Esophagus squamous epithelium (tissue), 5 donors: ENCODE data around the gene CDC42BPB. TPM values are rescaled to one million over a fixed set of nuclear protein-coding genes. Genes with fewer than 3 reads are reported as not detected.
A peak's percentile ranks its signal among the peaks of the same experiment; 100 is the strongest.
"Not testable (repeated sequence)": the region's sequence is repeated elsewhere in the genome, so short reads cannot be mapped to it uniquely, and the experiment has no call there.

Experiments used
- DNase-seq: peaks from one replicate; lab custom pipeline; 2025; lab: John Stamatoyannopoulos, UW
- H3K27ac ChIP-seq, 4 donors: fragments of 200-600 bp; sonication (generic); one replicate each; pipeline ENCODE4 v1.5.1; 2016 to 2019; ENCODE audit warnings: mild to moderate bottlenecking in 1 of 4
- H3K27me3 ChIP-seq, 4 donors: fragments of 200-600 bp; sonication (generic); 1 replicate in 3 of 4; 2 replicates in 1 of 4; pipeline versions ENCODE4 v1.5.1 to v1.6.0; 2017 to 2021; ENCODE audit warnings: antibody characterized with exemption in 1 of 4
- H3K36me3 ChIP-seq, 3 donors: fragments of 200-600 bp; sonication (generic); one replicate each; pipeline ENCODE4 v1.5.1; 2016 to 2019
- H3K4me1 ChIP-seq, 3 donors: fragments of 200-600 bp; sonication (generic); one replicate each; pipeline ENCODE4 v1.5.1; 2017 to 2019
- H3K4me3 ChIP-seq, 4 donors: fragments of 200-600 bp; sonication (generic); 1 replicate in 3 of 4; 2 replicates in 1 of 4; pipeline ENCODE4 v1.5.1; 2016 to 2019; ENCODE audit warnings: mild to moderate bottlenecking in 2 of 4, moderate library complexity in 1 of 4
- H3K9me3 ChIP-seq, 3 donors: fragments of 200-600 bp; sonication (generic); one replicate each; pipeline ENCODE4 v1.5.1; 2016 to 2019
- CTCF ChIP-seq, 6 experiments: fragments of 450-650 bp in 4 of 6; fragments of 200-600 bp in 2 of 6; sonication (generic) in 2 of 6; IDR thresholded peaks; one replicate each; pipeline ENCODE4 v1.5.1; 2016 to 2019; ENCODE audit warnings: antibody characterized with exemption in 6 of 6, mild to moderate bottlenecking in 4 of 6, moderate library complexity in 4 of 6
- POLR2A ChIP-seq, 4 donors: fragments of 450-650 bp; IDR thresholded peaks; one replicate each; pipeline ENCODE4 v1.6.1; 2017; ENCODE audit warnings: antibody characterized with exemption in 4 of 4, mild to moderate bottlenecking in 4 of 4, moderate library complexity in 3 of 4
- WGBS, 2 donors: methylation state at CpG; one replicate each; pipeline ENCODE4 v1.1.5; 2018; 5-methylcytosine and 5-hydroxymethylcytosine counted together
- intact Hi-C: fragments of 100-400 bp; cut with DNase I; formaldehyde crosslinking; loops from one replicate; pipeline ENCODE4 v1.15.0; 2022
- total RNA-seq, 4 donors: library from RNA; depleted of rRNA; stranded (reverse); fragments of >200 nt; gene quantifications; one replicate each; pipeline ENCODE4 v1.1.0, GENCODE V29; 2016
- donor health status: DM: yes; HTN: yes; CAD: no.

The CDC42BPB gene
- total RNA-seq, 4 donors from 2014 or later = 43.7 to 98.2 (median 81.2) TPM

GRCh38 chr14:103052407-103052806 is 4.9 kb downstream of the CDC42BPB start:
- Histone ChIP-seq H3K36me3 (peaks cover 0 to 6% (median 0%) of the 10 kb centered on the region in 3 donors), H3K27ac (no peak overlapping the region), H3K9me3 (no peaks in the 10 kb centered on the region), H3K4me3 (no peak overlapping the region), H3K4me1 (peaks cover 12 to 65% (median 17%) of the 10 kb centered on the region in 3 donors), H3K27me3 (no peaks in the 10 kb centered on the region)
- intact Hi-C loops = no loop called here
- 58 to 85% methylated on average over 9 to 10 of the region's 10 CpGs for WGBS, 2 donors
- TF ChIP-seq POLR2A (IDR thresholded peaks at IDR 0.05) = no peak
- TF ChIP-seq CTCF (IDR thresholded peaks at IDR 0.05) = no peak
- no peak for DNase-seq

- peaks cover 12 to 71% (median 20%) of the 10 kb centered on the region in 3 donors for H3K4me1 ChIP-seq
- DNase-seq = no peak
- TF ChIP-seq POLR2A (IDR thresholded peaks at IDR 0.05) (no peak), CTCF (IDR thresholded peaks at IDR 0.05) (no peak)
- no peaks in the 10 kb centered on the region for H3K27me3 ChIP-seq
- 78 to 85% methylated on average over 5 of the region's 5 CpGs for WGBS, 2 donors
- no peak overlapping the region for H3K27ac ChIP-seq
- H3K4me3 ChIP-seq = no peak overlapping the region
- intact Hi-C loops = no loop called here
- peaks cover 0 to 7% (median 0%) of the 10 kb centered on the region in 3 donors for H3K36me3 ChIP-seq
- no peaks in the 10 kb centered on the region for H3K9me3 ChIP-seq
Measured at GRCh38 chr14:103050935-103051334, 6.4 kb downstream of the CDC42BPB start.

GRCh38 chr14:103047453-103047852 is 9.9 kb downstream of the CDC42BPB start:
- H3K4me3 ChIP-seq, DNase-seq, H3K27me3 ChIP-seq, H3K27ac ChIP-seq, H3K9me3 ChIP-seq, intact Hi-C loops: not testable (repeated sequence)
- peaks cover 11 to 70% (median 26%) of the 10 kb centered on the region in 3 donors for H3K4me1 ChIP-seq
- H3K36me3 ChIP-seq = peaks cover 0 to 14% (median 0%) of the 10 kb centered on the region in 3 donors
- WGBS, 2 donors = 76 to 82% methylated on average over 8 of the region's 8 CpGs

GRCh38 chr14:103045371-103045869 is 11.9 kb downstream of the CDC42BPB start:
- H3K36me3 ChIP-seq = peaks cover 0 to 28% (median 0%) of the 10 kb centered on the region in 3 donors
- H3K4me3 ChIP-seq = no peak overlapping the region
- no peak overlapping the region for H3K27ac ChIP-seq
- intact Hi-C loops = no loop called here
- DNase-seq = no peak
- H3K27me3 ChIP-seq = no peaks in the 10 kb centered on the region
- no peaks in the 10 kb centered on the region for H3K9me3 ChIP-seq
- TF ChIP-seq POLR2A (IDR thresholded peaks at IDR 0.05) (no peak), CTCF (IDR thresholded peaks at IDR 0.05) (no peak)
- peaks cover 11 to 53% (median 18%) of the 10 kb centered on the region in 3 donors for H3K4me1 ChIP-seq
- WGBS, 2 donors = 35 to 45% methylated on average over 15 of the region's 15 CpGs

- 76 to 80% methylated on average over 8 of the region's 8 CpGs for WGBS, 2 donors
- peaks cover 11 to 51% (median 18%) of the 10 kb centered on the region in 3 donors for H3K4me1 ChIP-seq
- peak overlapping the region in 1 of 4 donors; percentile 26 for H3K4me3 ChIP-seq
- no peaks in the 10 kb centered on the region for H3K9me3 ChIP-seq
- TF ChIP-seq CTCF (IDR thresholded peaks at IDR 0.05) = no peak
- TF ChIP-seq POLR2A (IDR thresholded peaks at IDR 0.05) = no peak
- H3K36me3 ChIP-seq = peaks cover 0 to 28% (median 0%) of the 10 kb centered on the region in 3 donors
- no peak for DNase-seq
- intact Hi-C loops = no loop called here
- peak overlapping the region in 1 of 4 donors; percentile 13 for H3K27ac ChIP-seq
- no peaks in the 10 kb centered on the region for H3K27me3 ChIP-seq
Measured at GRCh38 chr14:103043257-103044015, 13.9 kb downstream of the CDC42BPB start.
